GM11168 (cell line): ENCODE results near the gene STRADA.

Source experiments
- in situ Hi-C: fragments of 300-500 bp; cut with MboI; formaldehyde crosslinking; loops from one replicate; pipeline ENCODE4 v1.12.0; 2022; ENCODE audit warnings: low sequenced_read_pairs; ENCODE audit not compliant: unreplicated experiment

STRADA gene

DNA sequence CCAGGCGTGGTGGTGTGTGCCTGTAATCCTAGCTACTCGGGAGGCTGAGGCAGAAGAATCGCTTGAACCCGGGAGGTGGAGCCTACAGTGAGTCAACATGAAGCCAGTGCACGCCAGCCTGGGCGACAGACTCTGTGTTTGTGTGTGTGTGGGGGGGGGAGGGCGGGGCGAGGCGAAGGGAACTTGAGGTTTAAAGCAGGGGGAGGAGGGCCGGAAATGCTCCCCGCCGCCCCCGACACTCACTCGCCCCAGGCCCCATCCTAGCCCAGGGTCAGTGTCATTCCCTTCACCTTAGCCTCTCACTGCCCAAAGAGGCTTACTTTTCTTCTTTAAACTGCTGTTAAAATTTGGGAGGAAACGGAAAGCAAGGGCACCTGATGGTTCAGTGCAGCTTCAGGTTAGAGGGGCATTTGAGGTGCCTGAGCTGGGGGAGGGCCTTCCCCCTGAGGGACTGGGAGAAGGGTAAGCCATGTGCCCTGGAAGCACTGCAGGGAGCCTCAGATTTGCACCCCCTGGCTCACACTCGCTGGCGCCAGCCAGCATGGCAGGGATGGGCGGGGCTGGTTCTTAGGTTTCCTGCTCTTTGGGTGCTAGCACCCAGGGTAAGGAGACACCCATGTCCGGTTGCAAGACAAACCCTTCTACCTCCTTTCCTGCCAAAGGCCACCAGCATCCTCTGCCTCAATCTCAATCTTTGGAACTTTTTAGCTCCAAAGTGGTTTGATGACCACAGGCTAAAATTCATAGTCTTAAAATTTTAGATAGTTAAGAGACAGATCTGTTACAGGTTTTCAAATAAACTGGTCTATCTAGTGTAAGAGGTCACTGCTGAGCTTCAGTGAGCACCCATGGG is 39.5 kb downstream of the STRADA start:
- in situ Hi-C loops: no loop called here

DNA sequence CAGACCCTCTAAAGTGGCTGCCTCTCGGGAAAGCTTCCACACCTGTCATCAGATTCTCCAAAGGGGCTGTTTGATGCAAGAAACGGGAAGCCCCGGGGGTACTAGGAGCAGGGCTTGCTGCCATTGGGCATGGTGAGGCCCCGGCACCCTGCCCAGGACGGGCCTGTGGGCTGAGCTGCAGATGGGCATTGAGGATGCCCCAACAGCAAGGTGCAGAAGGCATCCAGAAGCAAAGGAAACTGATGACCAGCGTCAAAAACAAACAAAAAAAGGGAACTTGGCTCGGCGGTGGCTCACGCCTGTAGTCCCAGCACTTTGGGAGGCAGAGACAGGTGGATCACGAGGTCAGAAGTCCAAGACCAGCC is 40.2 kb downstream of the STRADA start:
- in situ Hi-C loops: no loop called here

DNA sequence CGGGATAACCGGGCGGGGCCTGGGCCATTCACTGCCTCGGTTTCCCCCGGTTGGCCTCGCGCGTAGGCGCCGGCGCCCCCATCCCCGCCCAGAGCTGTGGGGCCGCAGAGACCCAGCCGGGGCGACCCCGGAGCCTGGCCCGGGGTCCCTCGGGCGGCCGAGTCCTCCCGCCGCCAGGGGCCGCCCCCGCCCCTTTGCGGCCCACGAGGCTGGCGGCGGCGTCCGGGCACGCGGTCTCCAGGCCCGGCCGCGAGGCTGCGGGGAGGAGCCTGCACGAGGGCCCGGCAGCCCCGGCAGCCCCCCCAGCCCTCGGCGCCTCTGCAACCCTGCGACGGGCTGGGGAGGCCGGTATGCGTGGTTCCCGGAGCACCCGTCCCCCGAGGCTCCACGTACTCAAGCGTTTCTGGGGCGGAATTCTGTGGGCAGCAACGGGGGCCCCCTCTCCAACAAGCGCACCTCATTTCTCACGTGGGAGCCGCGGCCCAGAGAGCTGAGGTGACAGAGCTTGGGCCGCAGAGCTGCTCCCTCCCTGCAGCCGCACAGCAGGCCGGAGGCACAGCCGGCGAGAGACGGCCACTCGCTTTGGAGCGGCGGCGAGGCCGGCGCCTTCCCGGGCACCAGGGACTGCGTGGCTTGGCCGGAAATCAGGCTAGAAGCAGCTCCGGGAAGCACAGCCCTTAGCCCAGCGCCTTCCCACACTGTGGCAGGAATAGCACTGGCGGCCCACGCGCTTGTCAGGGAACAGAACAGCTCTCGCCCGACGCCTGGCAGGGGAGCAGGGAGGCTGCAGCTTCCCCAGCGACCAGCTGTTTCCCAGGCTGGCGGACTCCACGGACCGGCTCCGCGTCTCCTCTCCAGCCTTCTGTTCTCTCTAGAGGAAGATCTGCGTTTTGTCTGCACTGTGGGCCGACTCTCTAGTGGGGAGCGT is 40.8 kb downstream of the STRADA start:
- in situ Hi-C loops: no loop called here

DNA sequence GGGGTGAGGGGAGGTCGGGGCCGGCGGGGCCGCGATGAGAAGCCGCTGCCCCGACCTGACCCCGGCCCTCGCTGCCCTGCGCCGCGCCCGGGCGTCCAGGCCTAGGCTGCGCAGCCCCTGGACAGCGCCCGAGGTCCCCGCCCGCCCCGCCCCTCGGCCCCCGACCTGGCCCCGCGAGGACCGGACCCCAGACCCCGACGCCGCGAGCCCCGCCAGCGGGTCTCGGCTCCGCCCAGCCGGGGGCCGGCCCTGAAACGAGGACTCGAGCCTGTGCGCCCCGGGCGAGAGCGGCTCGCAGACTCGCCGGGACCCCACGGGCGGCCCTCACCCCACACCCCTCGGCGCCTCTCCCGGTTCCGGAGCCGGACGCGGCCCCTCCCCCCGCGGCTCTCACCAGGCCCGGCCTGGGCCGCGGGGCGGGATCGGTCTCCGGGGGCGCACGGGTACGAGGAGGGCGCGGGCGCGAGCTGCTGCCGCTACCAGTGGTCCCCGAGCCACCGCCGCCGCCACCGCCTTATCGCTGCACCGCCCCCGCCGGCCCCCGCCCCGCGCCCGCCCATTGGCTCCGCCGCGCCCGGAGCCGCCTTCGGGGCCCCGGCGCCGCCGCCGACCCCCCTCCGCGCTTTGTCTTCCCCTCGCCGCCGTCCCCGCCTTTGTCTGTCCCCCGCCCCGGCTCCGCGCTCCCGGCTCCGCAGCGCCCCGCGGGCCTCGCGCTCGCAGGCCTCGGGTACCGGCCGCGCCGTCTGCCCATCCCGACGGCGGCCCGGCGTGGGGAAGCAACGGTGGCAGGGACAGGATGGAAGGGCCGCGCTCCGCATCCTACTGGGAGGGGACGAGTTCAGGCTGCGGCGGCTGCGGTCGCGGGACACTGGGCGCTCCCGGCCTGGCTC is 41.7 kb downstream of the STRADA start, which contains the start of gene LIMD2:
TSS of gene LIMD2 (minus strand) at position 488 of the 890 bp plus-strand sequence. CDS start 827 bp downstream, outside the sequence.
- in situ Hi-C loops: no loop called here

DNA sequence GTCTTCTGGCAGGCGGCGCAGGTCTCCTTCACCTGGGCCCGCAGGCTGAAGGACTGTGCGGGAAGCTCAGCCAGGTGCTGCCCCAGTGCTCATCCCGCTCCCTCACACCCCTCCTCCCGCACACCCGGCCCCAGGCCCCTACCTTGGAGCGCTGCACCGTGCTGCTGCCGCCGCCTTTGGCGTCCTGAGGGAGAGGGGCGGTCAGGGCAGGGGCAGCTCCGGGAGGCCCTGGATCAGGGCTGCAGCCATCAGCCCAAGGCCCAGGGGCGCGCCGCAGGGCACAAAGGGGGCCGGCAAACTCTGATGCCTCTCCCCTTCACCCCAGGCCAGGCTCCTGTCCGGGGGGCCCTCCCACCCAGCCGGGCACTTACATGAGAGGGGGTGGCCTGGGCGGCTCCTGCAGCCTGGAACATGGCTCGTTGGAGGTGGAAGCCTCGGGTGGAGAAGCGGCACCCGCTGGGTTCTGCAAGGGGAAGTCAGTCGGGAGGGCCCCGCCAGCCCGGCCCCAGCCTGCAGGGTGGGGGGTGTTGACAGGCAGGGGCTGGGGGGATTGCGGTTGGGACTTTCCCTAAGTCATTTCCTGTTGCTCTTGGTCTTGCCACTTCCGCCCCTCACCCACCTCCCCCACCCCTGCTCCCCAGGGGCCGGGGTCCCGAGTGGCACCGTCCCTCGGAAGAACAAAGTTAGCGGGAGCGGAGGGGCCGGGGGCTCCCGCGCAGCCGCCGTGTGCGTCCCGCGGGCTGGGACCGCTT is 42.5 kb downstream of the STRADA start:
- in situ Hi-C loops: no loop called here

DNA sequence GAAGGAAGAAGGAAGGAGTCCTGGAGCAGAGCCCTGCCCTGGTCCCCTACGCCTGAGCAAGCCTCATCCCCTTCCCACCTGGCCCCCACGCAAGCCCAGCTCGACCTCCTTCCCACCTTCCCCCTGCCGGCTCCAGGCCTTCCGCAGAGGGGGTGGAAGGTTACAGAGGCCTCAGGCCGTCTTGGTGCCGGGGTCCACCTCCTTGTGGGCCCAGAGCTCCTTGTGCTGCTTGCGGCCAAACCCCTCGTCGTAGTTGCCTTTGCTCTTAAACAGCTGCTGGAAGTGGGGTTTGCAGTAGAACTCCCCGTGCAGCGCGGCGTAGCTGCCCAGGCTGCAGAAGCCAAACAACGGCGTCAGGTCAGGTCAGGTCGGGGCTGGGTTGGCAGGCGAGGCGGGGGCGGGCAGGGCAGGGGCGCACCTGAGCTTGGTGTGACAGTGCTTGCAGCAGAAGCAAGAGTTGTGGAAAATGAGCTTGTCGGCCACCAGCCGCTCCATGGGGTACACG is 43.2 kb downstream of the STRADA start:
- in situ Hi-C loops: no loop called here

DNA sequence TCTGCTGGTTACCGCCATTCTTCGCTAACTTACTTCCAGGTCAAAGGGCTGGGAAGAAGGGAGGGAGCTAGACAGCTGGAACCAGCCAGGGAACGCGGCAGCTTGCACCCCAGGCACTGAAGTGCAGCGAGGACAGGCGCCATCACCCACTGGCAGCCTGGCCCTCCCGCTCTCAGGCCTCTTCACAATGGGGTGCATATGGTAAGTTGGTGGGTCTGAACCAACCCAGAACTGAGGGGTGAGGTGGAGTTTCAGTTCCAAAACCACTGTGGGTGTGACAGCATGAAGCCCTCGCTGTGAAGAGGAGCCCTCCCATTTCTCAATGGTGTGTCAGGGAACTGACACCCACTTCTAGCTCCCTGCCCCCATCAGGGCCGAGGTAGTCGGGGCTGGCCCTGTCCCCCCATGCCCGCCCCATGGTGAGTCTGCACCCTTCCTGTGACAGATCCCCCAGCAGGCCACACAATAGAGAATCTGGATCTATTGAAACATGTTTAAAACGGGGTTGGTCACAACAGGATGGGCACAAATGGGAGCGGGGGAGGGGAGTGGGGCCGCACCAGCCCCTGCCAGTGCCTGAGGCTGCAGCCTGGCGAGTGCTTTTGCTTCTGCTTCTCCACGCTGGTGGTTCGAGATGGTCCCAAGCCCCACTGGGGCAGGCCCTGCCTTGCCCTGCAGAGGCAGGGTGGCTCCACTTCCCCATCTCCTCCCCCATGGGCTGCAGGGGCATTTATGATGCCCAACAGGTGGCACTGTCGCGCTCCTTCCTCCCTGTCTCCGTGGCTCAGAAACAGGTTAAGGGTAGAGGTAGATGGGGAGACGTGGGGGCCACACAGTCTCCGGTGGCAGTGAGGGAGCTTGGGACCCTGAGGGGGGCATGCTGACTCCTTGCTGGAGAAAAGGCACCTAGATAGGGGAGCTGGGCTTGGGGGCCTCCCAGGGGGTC is 44.0 kb downstream of the STRADA start:
- in situ Hi-C loops: no loop called here

DNA sequence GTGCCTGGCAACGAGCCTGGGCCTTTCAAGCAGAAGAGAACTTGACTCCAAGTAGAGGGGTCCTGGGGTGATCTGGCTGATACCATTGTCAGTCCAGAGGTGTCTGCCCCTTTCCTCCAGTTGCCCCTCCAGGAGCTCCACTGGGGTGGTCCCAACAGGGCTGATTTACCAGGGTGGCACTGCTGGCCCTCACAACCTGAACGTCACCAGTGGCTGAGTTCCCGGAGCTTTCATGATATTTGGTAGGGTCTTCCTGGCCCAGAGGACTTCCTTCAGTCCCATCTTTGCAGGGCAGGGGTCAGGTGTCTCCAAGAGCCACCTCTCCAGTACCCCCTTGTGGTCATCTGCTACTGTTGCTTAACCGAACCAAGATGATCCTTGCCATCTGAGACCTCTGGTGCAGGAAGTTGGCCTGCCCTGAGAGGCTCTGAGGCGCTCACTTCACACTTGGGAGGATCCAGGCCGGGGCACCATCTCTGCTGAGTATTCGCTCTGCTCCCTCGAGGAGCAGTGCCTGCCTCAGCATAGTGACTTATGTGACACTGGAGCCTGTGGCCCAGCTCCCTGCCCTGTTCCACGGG is 45.1 kb downstream of the STRADA start:
- in situ Hi-C loops: no loop called here

DNA sequence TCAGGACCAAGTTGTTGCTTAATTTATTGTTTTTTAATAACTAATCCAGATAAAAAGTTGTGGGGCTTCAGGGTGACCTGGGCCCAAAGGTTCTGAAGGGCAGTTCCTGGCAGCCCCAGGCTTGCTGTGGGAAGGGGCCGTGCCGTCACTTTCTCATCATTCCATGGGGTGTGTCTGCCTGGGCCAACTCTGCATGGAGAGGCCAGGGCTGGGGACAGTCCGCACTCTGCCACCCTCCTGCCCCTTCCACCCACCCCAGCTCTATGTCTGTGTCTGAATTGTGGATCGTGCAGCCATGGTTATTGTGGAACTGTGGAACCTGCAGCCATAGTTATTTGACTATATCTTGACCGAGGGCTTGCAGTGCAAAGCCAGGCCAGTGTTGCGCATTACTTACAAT is 45.7 kb downstream of the STRADA start:
- in situ Hi-C loops: no loop called here

DNA sequence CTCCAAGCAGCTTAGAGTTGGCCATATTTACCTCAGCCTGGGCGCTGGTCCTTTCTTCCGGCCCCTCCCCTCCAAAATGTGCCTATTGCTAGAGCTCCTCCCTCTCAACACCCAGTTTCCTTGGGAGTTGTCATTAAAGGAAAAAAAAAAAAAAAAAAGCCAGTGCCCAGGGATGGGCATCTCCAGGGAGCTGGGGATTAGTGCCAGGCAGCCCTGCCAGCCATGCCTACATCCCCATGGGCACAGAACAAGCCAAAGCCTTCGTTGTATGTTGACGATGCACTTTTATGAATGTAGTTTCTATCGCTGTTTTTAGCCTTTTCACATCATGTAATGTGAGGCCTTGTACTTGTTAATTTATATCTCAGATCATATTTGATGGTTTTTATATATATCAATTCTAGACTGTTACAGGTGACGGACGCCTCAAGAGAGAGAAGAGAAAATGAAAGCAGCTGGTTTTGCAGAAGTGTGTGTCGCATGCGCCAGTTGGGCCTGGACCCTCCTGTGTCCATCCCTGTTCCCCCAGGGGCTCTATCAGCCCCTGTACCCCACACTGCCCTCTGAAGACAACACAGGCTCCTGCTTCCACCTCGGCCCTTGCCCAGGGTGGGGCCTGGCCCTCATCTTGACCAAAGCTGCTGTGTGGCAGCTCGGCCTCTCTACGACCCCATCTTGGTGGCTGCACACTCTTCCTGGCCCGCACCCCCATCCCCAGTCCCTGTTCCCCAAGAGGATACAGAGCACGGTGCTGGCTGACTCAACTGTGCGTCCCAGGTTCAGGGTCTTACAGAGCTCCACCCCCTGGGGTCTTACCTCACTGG is 46.4 kb downstream of the STRADA start:
- in situ Hi-C loops: no loop called here

DNA sequence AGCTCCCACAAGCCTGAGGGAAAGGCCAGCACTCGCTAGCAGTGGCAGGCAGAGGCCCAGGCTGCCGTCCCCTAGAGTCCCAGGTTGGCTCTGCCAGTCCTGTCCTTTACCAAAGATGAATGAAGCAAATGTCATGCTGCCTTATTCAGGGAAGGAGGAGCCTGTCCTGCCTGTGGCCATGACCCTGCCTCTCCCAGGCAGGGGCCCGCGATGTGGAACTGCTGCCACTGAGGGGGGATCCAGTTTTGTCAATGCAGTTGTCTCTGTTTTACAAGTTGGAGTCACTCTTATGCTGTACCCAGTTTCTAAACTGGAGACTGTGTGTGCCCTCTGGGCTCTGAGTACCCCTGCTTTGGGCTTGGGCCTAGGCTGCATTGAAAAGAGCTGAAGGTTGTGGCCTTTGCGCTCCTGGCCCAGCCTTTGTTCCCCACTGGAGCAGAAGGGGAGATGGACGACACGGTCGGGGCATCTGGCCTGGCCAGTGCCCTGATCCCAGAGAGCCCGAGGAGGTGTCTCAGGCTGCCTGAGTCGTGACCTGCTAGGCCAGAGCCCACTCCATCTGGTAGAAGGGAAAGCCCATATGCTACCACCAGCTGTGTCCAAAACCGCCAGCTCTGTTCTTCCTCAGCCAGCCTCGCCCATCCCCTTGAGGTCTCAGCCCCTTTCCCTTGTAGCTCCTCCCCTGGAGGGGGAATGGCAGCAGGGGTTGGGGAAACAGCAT is 47.2 kb downstream of the STRADA start:
- in situ Hi-C loops: no loop called here

DNA sequence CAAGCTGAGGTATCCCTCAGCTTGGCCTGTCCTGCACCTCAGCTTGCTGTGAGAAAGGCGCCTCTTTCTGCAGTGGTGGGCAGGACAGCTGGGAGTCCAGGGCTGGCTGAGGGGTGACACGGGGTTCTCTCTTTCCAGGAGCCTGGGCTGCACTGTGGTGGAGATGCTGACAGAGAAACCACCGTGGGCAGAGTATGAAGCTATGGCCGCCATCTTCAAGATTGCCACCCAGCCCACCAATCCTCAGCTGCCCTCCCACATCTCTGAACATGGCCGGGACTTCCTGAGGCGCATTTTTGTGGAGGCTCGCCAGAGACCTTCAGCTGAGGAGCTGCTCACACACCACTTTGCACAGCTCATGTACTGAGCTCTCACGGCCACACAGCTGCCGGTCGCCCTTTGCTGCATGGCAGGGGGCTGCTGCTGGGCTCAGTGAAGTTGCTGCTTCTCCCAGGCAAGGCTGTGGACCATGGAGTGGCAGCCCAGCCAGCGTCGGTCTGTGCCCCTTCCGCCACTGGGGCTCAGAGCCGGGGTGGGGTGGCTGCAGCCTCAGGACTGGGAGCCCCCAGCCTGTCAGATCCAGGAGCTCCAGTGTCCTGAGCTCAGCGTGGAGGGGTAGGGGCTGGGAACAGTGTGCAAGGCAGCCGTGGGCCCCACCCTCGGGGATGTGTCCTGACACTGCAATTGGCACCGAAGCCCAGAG is 48.0 kb downstream of the STRADA start:
- in situ Hi-C loops: no loop called here

DNA sequence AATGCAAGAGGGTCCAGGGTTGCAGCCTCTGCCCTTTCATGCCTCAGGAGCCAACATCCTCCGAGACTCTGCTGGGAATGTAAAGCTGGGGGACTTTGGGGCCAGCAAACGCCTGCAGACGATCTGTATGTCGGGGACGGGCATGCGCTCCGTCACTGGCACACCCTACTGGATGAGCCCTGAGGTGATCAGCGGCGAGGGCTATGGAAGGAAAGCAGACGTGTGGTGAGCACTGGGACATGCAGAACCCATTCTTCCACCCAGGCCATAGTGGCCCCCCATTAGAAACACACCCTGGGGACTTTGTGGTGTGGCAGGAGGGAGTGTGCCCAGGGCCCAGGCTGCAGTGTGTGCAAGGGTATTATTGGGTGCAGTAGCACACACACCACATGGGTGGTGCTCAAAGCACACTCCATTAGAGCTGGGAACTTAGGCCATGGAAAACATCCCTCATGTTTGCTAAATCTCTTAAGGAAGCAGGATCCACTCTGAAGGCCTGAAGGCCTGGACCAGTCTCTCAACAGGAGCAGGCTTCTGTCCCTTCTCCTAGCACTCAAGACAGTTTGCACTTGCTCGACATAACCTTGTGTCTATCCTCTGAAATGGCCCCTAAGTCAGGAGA is 49.3 kb downstream of the STRADA start:
- in situ Hi-C loops: no loop called here

DNA sequence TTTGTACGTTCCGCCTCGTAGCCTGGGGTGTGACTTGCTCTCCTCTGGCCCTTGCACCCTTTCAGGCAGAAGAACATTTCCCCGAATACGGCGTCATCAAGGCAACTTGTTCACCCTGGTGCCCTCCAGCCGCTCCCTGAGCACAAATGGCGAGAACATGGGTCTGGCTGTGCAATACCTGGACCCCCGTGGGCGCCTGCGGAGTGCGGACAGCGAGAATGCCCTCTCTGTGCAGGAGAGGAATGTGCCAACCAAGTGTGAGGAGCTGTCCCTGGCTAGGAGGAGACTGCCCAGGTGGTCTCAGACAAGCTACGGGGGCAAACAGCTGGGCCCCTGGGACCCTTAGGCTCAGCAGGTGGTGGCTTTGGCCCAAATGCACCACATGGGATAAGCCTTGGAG is 52.1 kb downstream of the STRADA start:
- in situ Hi-C loops: no loop called here

DNA sequence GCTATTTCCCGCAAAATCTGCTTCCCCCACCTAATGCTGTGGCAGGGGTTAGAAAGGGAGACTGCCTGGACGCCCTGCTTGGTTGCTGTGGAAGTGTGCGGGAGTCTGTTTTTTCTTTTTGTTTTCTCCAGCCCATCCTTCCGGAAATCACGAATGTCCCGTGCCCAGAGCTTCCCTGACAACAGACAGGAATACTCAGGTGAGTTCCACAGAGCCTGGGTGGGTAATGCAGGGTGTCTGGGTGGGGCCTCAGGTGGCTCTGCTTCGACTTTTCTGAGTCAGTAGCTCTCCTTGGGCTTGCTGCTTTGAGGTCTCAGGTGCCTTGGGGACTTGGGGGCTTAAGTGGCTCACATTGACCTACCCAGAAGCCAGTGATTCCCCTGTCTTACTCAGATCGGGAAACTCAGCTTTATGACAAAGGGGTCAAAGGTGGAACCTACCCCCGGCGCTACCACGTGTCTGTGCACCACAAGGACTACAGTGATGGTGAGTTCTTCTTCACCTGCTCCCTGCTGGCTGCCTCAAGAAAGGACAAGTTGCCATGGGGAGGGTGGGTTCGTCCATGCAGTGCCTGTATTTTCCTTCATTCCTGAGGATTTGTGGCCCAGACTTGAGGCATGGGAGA is 53.1 kb downstream of the STRADA start:
- in situ Hi-C loops: no loop called here
